Measurements from ENCODE around the gene ANKH. TPM values are rescaled to one million over a fixed set of nuclear protein-coding genes. Genes with fewer than 3 reads are reported as not detected.

The ANKH gene
- total and polyA plus RNA-seq, 8 donors: 6.6 to 57.5 (median 10.6) TPM

DNA sequence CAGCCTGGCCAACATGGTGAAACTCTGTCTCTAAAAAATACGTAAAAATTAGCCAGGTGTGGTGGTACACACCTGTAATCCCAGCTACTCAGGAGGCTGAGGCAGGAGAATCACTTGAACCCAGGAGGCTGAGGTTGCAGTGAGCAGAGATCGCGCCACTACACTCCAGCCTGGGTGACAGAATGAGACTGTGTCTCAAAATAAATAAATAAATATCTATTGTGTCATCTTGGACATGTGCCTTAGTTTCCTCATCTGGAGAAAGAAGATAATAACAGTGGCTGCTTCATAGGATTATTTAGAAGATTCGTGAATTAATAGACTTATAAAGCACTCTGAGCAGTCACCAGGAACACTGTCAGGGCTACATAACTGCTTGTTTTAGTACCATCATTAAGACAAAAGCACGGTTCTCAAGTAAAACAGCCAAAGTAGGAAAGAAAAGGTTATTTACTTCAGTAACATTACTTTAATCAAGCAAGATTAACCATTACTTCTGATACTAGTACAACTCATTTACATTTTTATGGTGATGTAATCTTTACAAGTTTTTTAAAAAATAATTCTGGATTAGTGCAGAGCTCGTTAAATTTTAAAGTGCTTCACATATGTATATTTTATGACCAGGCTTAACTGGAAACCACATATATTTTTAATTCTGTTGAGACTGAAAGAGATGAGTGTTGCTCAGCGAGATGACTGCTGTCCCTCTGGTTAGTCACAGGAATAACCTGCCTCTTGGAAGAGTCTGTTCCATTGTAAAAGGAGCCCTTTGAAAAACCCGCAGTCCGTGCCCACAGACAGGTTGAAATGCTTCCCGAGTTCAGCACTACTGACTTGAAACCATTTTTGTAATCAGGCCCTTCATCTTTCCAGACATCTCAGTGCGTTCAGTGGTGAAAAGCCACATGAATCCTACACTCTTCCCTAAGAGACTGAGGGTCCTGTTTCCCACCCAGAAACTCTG lies 36.7 kb downstream of the ANKH start:
- TF ChIP-seq, protein P1, sequence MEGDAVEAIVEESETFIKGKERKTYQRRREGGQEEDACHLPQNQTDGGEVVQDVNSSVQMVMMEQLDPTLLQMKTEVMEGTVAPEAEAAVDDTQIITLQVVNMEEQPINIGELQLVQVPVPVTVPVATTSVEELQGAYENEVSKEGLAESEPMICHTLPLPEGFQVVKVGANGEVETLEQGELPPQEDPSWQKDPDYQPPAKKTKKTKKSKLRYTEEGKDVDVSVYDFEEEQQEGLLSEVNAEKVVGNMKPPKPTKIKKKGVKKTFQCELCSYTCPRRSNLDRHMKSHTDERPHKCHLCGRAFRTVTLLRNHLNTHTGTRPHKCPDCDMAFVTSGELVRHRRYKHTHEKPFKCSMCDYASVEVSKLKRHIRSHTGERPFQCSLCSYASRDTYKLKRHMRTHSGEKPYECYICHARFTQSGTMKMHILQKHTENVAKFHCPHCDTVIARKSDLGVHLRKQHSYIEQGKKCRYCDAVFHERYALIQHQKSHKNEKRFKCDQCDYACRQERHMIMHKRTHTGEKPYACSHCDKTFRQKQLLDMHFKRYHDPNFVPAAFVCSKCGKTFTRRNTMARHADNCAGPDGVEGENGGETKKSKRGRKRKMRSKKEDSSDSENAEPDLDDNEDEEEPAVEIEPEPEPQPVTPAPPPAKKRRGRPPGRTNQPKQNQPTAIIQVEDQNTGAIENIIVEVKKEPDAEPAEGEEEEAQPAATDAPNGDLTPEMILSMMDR (IDR thresholded peaks at IDR 0.05): no peak

DNA sequence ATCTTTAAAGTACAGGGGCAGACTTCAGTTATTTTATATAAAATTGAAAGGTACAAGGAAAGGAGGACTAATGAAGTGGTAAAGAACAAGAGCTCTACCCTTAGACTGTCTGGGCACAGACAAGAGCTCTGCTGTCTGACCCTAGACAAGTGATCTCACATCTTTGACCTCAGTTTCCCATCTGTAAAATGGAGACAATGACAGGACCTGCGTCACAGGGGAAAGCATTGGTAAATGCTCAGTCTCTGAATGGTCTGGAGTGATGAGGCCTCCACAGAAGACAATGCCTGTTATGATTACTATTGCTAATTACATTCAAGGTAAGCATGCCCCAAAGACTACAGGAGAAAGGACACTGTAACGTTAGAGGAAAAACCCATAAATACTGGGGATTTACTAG lies 37.5 kb downstream of the ANKH start:
- H3K27me3 ChIP-seq: no peaks in the 10 kb centered on the region
- ATAC-seq (no peak), DNase-seq (no peak)
- no peak overlapping the region for H3K4me3 ChIP-seq
- no peak overlapping the region for H3K27ac ChIP-seq
- TF ChIP-seq, protein P1 (IDR thresholded peaks at IDR 0.05): no peak
- no peaks in the 10 kb centered on the region for H3K36me3 ChIP-seq
- intact Hi-C loops (cut with DNase I): no loop called here
- no peaks in the 10 kb centered on the region for H3K4me1 ChIP-seq
- no peaks in the 10 kb centered on the region for H3K9me3 ChIP-seq

More for the DNA sequence above, 36.7 kb downstream of the ANKH start:
- intact Hi-C loops (cut with DNase I): no loop called here
- H3K27ac ChIP-seq: no peak overlapping the region
- H3K27me3 ChIP-seq: no peaks in the 10 kb centered on the region
- H3K4me1 ChIP-seq: no peaks in the 10 kb centered on the region
- no peak for ATAC-seq
- no peaks in the 10 kb centered on the region for H3K9me3 ChIP-seq
- no peak overlapping the region for H3K4me3 ChIP-seq
- no peak for DNase-seq
- no peaks in the 10 kb centered on the region for H3K36me3 ChIP-seq

DNA sequence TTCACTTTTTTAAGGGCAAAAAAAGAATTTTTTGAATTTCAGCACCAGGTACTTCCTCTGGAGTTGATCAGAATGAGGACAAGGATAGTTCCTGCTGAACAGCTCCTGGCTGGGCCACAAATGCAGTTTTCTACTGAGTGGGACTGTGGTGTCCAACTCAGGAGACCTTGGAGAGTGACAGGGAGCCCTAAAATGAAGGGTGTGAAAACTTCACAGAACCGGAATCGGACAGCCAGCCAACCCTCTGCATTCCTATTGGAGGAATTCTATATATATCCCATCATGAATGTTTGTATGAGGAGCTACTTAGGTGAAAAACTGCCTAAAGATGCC lies 40.6 kb downstream of the ANKH start:
- no peak for ATAC-seq
- no peaks in the 10 kb centered on the region for H3K9me3 ChIP-seq
- H3K4me1 ChIP-seq: no peaks in the 10 kb centered on the region
- no peak overlapping the region for H3K27ac ChIP-seq
- H3K27me3 ChIP-seq: no peaks in the 10 kb centered on the region
- no peaks in the 10 kb centered on the region for H3K36me3 ChIP-seq
- TF ChIP-seq, protein P1 (IDR thresholded peaks at IDR 0.05): no peak
- intact Hi-C loops (cut with DNase I): no loop called here
- H3K4me3 ChIP-seq: no peak overlapping the region
- no peak for DNase-seq

DNA sequence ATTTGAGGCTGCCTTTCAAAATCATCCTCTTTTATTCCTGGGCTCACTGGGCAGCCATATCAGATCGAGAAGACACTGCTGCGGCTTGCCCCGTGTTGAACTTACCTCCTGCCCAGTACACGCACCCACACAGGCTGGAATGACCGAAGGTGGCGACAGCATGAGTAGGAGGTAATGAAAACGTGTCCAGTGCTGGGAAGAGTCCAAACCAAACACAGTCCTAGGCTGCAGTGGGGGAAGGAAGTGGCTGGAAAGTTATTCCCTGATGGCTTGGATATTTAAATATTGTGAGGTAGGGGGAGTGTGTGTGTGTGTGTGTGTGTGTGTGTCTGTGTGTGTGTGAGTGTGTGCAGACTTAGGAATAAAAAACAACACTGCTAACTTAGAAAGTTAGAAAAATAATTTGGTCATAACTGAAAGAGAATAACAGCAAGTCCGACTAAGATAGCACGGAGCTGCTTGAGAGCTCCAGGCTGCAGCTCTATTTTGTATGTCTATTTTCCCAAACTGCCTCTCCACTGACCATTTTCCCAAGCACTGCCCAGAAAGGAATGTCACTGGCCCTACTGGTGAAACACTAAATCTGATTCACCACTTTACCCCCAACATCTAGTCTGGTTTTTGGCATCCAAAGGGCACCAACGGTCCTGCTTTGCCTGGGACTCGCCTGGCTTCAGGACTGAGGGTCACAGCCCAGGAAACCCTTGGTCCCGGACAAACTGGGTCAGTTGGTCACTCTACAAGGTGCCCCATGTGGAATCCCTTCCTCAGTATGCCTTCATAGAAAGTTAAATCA lies 41.2 kb downstream of the ANKH start:
- intact Hi-C loops (cut with DNase I): no loop called here
- no peaks in the 10 kb centered on the region for H3K4me1 ChIP-seq
- H3K9me3 ChIP-seq: no peaks in the 10 kb centered on the region
- no peak for ATAC-seq
- no peak for DNase-seq
- H3K27ac ChIP-seq: no peak overlapping the region
- TF ChIP-seq, protein P1 (IDR thresholded peaks at IDR 0.05): no peak
- H3K27me3 ChIP-seq: no peaks in the 10 kb centered on the region
- no peaks in the 10 kb centered on the region for H3K36me3 ChIP-seq
- no peak overlapping the region for H3K4me3 ChIP-seq

DNA sequence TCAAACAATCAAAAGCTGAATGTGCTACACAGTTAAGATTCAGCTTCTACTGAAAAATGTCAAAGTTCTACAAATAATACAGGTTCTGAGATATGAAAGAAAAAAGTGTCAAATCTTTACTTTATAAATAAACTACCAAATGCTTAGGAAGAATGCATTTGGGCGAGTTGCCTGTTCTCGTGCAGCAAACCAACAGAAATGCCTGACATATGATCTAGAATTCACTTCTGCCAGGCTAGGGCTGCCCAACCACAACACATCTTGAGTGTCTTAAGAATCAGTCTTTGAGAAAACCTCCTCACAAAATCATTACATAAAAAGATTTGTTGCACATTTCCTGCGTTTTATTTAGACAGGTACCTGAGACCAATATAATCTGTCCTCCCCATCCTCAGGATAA lies 42.2 kb downstream of the ANKH start:
- DNase-seq (no peak), ATAC-seq (no peak)
- intact Hi-C loops (cut with DNase I): no loop called here
- H3K4me3 ChIP-seq: no peak overlapping the region
- H3K27me3 ChIP-seq: no peaks in the 10 kb centered on the region
- H3K36me3 ChIP-seq: no peaks in the 10 kb centered on the region
- TF ChIP-seq, protein P1 (IDR thresholded peaks at IDR 0.05): no peak
- H3K4me1 ChIP-seq: no peaks in the 10 kb centered on the region
- no peaks in the 10 kb centered on the region for H3K9me3 ChIP-seq
- no peak overlapping the region for H3K27ac ChIP-seq

All from left lung (tissue), 10 donors.